Karpas-422 (cell line): ENCODE results near the gene BBS5. TPM values are rescaled to one million over a fixed set of nuclear protein-coding genes. Genes with fewer than 3 reads are reported as not detected.
"Not testable (repeated sequence)": the region's sequence is repeated elsewhere in the genome, so short reads cannot be mapped to it uniquely, and the experiment has no call there.

Experiments used
- DNase-seq: peaks from one replicate; pipeline ENCODE4 v3.0.0-alpha.2; 2015
- H2AFZ ChIP-seq: fragments of 200-600 bp; sonication (generic); 2 replicates; pipeline ENCODE4 v1.6.1; 2014; ENCODE audit warnings: antibody characterized with exemption, low read length, mixed read lengths
- H3K27ac ChIP-seq: fragments of 200-600 bp; sonication (generic); 2 replicates; pipeline ENCODE4 v1.5.1; 2014; ENCODE audit warnings: mild to moderate bottlenecking, low read length, moderate library complexity
- H3K27me3 ChIP-seq: fragments of 200-600 bp; sonication (generic); 2 replicates; pipeline ENCODE4 v1.6.1; 2014; ENCODE audit warnings: low read length, mixed read lengths
- H3K36me3 ChIP-seq: fragments of 200-600 bp; sonication (generic); 2 replicates; pipeline ENCODE4 v1.6.1; 2014; ENCODE audit warnings: low read length, mixed read lengths; ENCODE audit not compliant: insufficient read depth
- H3K4me1 ChIP-seq: fragments of 200-600 bp; sonication (generic); 2 replicates; pipeline ENCODE4 v1.6.1; 2014; ENCODE audit warnings: mild to moderate bottlenecking, low read length, mixed read lengths
- H3K4me2 ChIP-seq: fragments of 200-600 bp; sonication (generic); 2 replicates; pipeline ENCODE4 v1.6.1; 2014; ENCODE audit warnings: low read length, low read depth, mild to moderate bottlenecking; ENCODE audit not compliant: poor library complexity, severe bottlenecking
- H3K4me3 ChIP-seq: fragments of 200-600 bp; sonication (generic); 2 replicates; pipeline ENCODE4 v1.5.1; 2014; ENCODE audit warnings: mild to moderate bottlenecking, antibody characterized with exemption, low read length, mixed read lengths
- H3K79me2 ChIP-seq: fragments of 200-600 bp; sonication (generic); 2 replicates; pipeline ENCODE4 v1.6.1; 2014; ENCODE audit warnings: mild to moderate bottlenecking, low read length, mixed read lengths
- H3K9ac ChIP-seq: fragments of 200-600 bp; sonication (generic); 2 replicates; pipeline ENCODE4 v1.6.0; 2014; ENCODE audit warnings: low read length
- H3K9me2 ChIP-seq: fragments of 200-600 bp; sonication (generic), shearing (Covaris generic); replicated peaks from 2 replicates; pipeline ENCODE4 v1.6.0; 2014; ENCODE audit warnings: mild to moderate bottlenecking, low read length, moderate library complexity; ENCODE audit not compliant: insufficient read depth
- H3K9me3 ChIP-seq: fragments of 300-700, 200-600 bp; sonication (generic); 2 replicates; pipeline ENCODE4 v1.6.1; 2014; ENCODE audit warnings: low read length, mixed read lengths
- H4K20me1 ChIP-seq: fragments of 200-600 bp; sonication (generic); 2 replicates; pipeline ENCODE4 v1.6.1; 2014; ENCODE audit warnings: mild to moderate bottlenecking, antibody characterized with exemption, low read length, low read depth; ENCODE audit not compliant: insufficient read depth
- total RNA-seq: library from RNA; depleted of rRNA; stranded (reverse); fragments of >200 nt; shearing (Covaris generic); gene quantifications from 2 replicates; pipeline ENCODE4 v1.2.3, GENCODE V29; 2014; ENCODE audit warnings: low replicate concordance

The BBS5 gene
- total RNA-seq, 1 experiment from 2014 or later = 2.0 TPM

DNA sequence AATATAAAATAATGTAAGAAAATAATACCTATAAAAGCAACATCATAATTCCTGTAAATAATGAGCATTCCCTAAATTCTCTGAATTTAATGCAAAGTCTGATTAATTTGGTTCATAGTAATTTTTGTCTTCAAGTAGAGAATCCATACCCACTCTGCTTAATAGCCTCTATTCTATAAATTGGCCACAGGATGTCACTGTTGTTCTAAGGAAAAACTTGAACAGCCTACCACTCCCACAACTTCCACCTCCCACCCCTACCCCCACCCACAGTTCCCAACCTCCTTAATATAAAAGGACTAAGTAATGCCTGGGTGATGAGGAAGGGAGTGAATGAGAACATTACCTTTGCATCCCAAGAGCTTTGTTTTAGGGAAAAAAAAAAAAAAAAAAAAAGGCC lies 27.2 kb upstream of the BBS5 start:
- Histone ChIP-seq H3K27me3 (no peaks in the 10 kb centered on the region), H3K4me3 (no peak overlapping the region), H3K79me2 (no peaks in the 10 kb centered on the region), H2AFZ (no peak overlapping the region), H3K4me2 (no peak overlapping the region), H3K27ac (no peak overlapping the region), H3K9me2 (no peaks in the 10 kb centered on the region), H4K20me1 (no peaks in the 10 kb centered on the region), H3K4me1 (no peaks in the 10 kb centered on the region), H3K9ac (no peak overlapping the region), H3K9me3 (no peaks in the 10 kb centered on the region), H3K36me3 (no peaks in the 10 kb centered on the region)
- DNase-seq = peak; percentile 75

DNA sequence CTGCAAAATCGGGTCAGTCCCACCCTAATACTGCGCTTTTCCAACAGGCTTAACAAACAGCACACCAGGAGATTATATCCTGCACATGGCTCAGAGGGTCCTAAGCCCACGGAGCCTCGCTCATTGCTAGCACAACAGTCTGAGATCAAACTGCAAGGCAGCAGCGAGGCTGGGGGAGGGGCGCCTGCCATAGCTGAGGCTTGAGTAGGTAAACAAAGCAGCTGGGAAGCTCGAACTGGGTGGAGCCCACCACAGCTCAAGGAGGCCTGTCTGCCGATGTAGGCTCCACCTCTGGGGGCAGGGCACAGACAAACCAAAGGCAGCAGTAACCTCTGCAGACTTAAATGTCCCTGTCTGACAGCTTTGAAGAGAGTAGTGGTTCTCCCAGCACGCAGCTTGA lies 26.2 kb upstream of the BBS5 start:
- H3K27me3 ChIP-seq, H3K4me3 ChIP-seq, H3K36me3 ChIP-seq, H4K20me1 ChIP-seq, H3K9me3 ChIP-seq, H3K79me2 ChIP-seq, H3K27ac ChIP-seq, H3K4me2 ChIP-seq, H3K9me2 ChIP-seq, H2AFZ ChIP-seq, H3K9ac ChIP-seq, H3K4me1 ChIP-seq: not testable (repeated sequence)
- peak; percentile 21 for DNase-seq

DNA sequence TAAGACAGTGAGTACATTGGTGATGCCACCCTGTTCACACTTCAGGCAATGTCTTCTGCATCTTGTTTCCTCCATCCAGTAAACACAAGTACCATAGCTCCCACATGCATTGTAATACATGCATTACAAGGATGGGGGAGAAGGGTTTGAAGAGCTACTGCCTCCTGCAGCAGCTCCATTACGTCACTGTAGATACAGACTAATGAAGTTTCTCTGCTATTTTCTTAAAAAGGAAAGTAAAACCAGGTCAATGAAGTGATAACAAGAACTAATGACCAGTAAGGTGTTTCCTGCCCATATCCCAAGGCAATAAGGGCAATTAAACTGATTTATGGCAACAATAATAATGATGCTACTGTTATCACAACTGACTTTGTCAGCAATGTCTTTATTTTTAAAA lies 18.2 kb upstream of the BBS5 start:
- Histone ChIP-seq H3K4me2 (no peak overlapping the region), H3K4me1 (no peaks in the 10 kb centered on the region; the same call in 1 of the 2 replicates), H3K27ac (no peak overlapping the region), H3K27me3 (no peaks in the 10 kb centered on the region), H3K4me3 (no peak overlapping the region), H3K9me3 (no peaks in the 10 kb centered on the region), H2AFZ (no peak overlapping the region), H3K9me2 (no peaks in the 10 kb centered on the region), H3K36me3 (no peaks in the 10 kb centered on the region), H3K79me2 (no peaks in the 10 kb centered on the region), H3K9ac (no peak overlapping the region), H4K20me1 (no peaks in the 10 kb centered on the region)
- DNase-seq = no peak

DNA sequence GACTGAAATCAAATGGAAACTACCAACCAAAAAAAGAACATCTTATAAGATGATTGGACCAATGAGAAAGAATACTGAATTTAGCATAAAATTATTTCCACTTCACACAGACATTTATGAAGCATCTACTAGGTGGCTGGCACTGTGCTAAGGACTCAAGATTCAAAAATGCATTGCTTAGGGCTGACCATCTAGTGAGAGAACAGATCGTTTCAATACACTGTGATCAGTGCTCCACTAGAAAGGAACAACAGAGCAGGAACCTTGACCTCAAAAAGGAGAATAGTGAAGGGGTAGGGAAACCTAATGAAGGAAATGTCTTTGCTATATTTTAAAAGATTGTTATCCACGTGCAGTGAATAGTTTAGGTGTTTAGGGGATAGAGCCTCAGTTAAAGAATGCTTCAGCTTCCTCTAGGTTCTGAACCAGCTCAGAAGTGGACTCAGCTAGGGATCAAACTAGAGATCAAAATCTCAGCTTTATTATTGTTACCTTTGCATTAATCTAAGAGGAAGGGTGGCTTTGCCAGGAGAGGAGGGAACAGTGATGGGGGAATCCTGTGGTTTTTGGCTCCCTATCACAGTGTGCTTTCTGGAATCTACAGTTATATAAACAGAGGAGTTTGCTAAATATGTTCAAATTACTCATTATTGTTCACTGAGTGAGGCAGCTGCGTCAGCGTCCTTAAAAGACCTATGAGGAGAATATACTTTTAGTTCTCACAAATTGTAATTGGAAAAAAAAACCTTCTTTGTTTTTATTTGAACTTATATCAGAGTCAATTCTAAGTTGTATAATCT lies 16.2 kb upstream of the BBS5 start:
- H3K4me3 ChIP-seq = no peak overlapping the region
- H3K9ac ChIP-seq = no peak overlapping the region
- no peaks in the 10 kb centered on the region; the same call in 1 of the 2 replicates for H3K4me1 ChIP-seq
- peak overlapping the region; percentile 29; the same call in 1 of the 2 replicates for H2AFZ ChIP-seq
- H3K9me3 ChIP-seq = no peaks in the 10 kb centered on the region
- no peaks in the 10 kb centered on the region for H3K9me2 ChIP-seq
- no peaks in the 10 kb centered on the region for H4K20me1 ChIP-seq
- no peak overlapping the region for H3K27ac ChIP-seq
- no peaks in the 10 kb centered on the region for H3K36me3 ChIP-seq
- H3K4me2 ChIP-seq = no peak overlapping the region
- H3K27me3 ChIP-seq = no peaks in the 10 kb centered on the region
- no peaks in the 10 kb centered on the region for H3K79me2 ChIP-seq
- no peak for DNase-seq

DNA sequence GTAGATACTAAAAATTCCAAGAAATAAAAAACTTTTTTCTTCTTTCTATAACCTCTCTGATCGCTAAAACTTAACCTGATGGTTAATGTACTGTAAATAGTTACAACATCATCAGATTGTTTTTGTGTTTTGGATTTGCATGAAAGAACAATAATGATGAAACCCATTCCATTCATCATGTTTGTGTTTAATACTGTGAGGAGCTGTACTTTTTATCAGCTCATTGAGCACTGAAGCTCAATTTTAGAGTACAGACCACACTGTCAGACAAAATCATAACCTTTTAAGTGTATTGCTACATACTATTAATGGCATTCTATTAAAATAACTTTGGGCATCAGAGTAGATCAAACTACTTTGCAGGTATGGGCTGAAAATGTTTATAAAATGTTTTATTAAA lies 14.8 kb upstream of the BBS5 start:
- Histone ChIP-seq H3K9me3 (no peaks in the 10 kb centered on the region), H3K9me2 (no peaks in the 10 kb centered on the region), H3K27me3 (no peaks in the 10 kb centered on the region), H3K4me1 (no peaks in the 10 kb centered on the region), H2AFZ (no peak overlapping the region), H3K4me3 (no peak overlapping the region), H3K79me2 (no peaks in the 10 kb centered on the region), H3K9ac (no peak overlapping the region), H3K4me2 (no peak overlapping the region), H4K20me1 (no peaks in the 10 kb centered on the region), H3K36me3 (no peaks in the 10 kb centered on the region), H3K27ac (no peak overlapping the region)
- DNase-seq = no peak

DNA sequence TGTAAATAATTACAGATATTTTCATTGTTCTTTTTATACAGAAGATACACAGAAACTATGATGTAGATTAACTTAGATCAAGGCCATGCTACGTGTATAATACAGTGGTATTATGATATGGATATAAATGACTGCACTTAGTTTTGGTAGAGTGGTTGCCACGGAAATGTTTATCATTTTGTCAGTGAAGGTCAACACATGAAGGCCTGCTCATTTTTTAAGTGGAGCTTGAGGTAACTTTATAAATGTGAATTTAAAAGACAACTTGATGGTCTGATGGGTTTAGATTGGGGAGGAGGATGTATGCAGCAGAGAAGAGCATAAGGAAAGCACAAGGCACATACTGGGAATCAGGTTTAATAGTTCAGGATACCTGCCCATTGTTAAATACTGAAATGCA lies 14.4 kb upstream of the BBS5 start:
- Histone ChIP-seq H3K4me1 (no peaks in the 10 kb centered on the region), H3K4me2 (no peak overlapping the region), H3K9me2 (no peaks in the 10 kb centered on the region), H4K20me1 (no peaks in the 10 kb centered on the region), H3K9me3 (no peaks in the 10 kb centered on the region), H2AFZ (no peak overlapping the region), H3K9ac (no peak overlapping the region), H3K4me3 (no peak overlapping the region), H3K27me3 (no peaks in the 10 kb centered on the region), H3K79me2 (no peaks in the 10 kb centered on the region), H3K27ac (no peak overlapping the region), H3K36me3 (no peaks in the 10 kb centered on the region)
- DNase-seq = no peak

DNA sequence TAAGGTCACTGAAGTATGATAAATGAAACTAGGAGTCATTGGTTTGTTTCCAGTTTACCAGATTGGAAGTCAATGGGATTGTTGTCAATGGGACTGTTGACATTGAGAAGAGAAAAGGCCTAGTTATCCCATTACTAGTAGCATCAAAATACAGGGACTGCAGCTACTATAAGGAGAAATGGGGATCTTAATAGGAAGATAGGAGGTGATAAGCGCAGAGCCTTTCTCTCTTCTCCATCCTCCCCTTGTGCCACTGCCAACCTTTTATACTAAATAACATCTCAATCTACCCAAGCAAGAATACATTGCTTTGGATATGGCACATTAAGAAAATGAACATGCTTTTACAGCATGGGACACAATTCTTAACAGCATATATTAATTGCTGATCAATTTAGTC lies 10.5 kb upstream of the BBS5 start:
- H3K9me3 ChIP-seq = no peaks in the 10 kb centered on the region
- no peaks in the 10 kb centered on the region for H3K79me2 ChIP-seq
- no peaks in the 10 kb centered on the region for H3K9me2 ChIP-seq
- no peak overlapping the region for H3K9ac ChIP-seq
- H3K27me3 ChIP-seq = no peaks in the 10 kb centered on the region
- H3K4me1 ChIP-seq = no peaks in the 10 kb centered on the region
- no peaks in the 10 kb centered on the region for H3K36me3 ChIP-seq
- no peak overlapping the region for H2AFZ ChIP-seq
- peak; percentile 29 for DNase-seq
- H3K27ac ChIP-seq = no peak overlapping the region
- H3K4me3 ChIP-seq = no peak overlapping the region
- H3K4me2 ChIP-seq = no peak overlapping the region
- H4K20me1 ChIP-seq = no peaks in the 10 kb centered on the region

DNA sequence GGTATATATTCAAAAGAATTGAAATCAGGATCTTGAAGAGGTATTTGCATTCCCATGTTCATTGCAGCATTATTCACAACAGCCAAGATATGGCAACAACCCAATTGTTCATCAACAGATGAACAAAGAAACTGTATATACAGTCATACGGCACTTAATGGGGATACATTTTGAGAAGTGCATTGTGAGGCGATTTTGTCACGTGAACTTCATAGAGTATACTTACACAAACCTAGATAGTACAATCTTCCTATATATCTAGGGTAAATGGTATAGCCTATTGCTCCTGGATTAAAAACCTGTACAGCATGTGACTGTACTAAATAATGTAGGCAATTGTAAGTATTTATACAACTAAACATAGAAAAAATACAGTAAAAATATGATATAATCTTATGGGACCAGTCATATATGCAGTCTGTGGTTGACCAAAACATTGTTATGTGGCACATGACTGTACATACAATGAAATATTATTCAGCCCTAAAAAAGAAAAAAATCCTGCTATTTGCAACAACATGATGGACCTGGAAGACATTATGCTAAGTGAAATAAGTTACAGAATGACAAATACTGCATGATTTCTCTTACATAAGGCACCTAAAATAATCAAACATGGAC lies 9.2 kb upstream of the BBS5 start:
- H3K27me3 ChIP-seq = no peaks in the 10 kb centered on the region
- H3K79me2 ChIP-seq = no peaks in the 10 kb centered on the region
- no peaks in the 10 kb centered on the region for H3K36me3 ChIP-seq
- no peaks in the 10 kb centered on the region for H3K9me3 ChIP-seq
- no peaks in the 10 kb centered on the region for H4K20me1 ChIP-seq
- H3K27ac ChIP-seq = no peak overlapping the region
- H3K4me2 ChIP-seq = no peak overlapping the region
- H2AFZ ChIP-seq = no peak overlapping the region
- DNase-seq = no peak
- H3K9ac ChIP-seq = no peak overlapping the region
- no peaks in the 10 kb centered on the region for H3K9me2 ChIP-seq
- no peak overlapping the region for H3K4me3 ChIP-seq
- no peaks in the 10 kb centered on the region for H3K4me1 ChIP-seq
